ENCODE measurements around the gene NRN1L. TPM values are rescaled to one million over a fixed set of nuclear protein-coding genes. Genes with fewer than 3 reads are reported as not detected.
A peak's percentile ranks its signal among the peaks of the same experiment; 100 is the strongest.
"Not testable (repeated sequence)": the region's sequence is repeated elsewhere in the genome, so short reads cannot be mapped to it uniquely, and the experiment has no call there.

Gene NRN1L
- total RNA-seq, 2 donors from 2014 or later, result 0.60 to 1.9 TPM

GRCh38 chr16:67897231-67897630 lies 12.5 kb downstream of the NRN1L start:
- no peak overlapping the region for H3K27ac Mint-ChIP-seq
- H3K4me1 Mint-ChIP-seq (ENCODE audit: low read depth), result peaks cover 46% of the 10 kb centered on the region
- DNase-seq (no peak), ATAC-seq (replicated peaks in 1 of 2) (no peak)
- no peaks in the 10 kb centered on the region for H3K27me3 Mint-ChIP-seq (ENCODE audit: low read depth)
- H3K9me3 Mint-ChIP-seq, result no peaks in the 10 kb centered on the region
- no peak overlapping the region for H3K4me3 Mint-ChIP-seq
- peaks cover 3 to 4% of the 10 kb centered on the region in 2 donors for H3K36me3 Mint-ChIP-seq (ENCODE audit: insufficient read depth in 2 of 2)

- no peak overlapping the region for H3K27ac Mint-ChIP-seq
- DNase-seq (no peak), ATAC-seq (replicated peaks in 1 of 2) (no peak)
- no peaks in the 10 kb centered on the region for H3K9me3 Mint-ChIP-seq
- no peaks in the 10 kb centered on the region for H3K27me3 Mint-ChIP-seq (ENCODE audit: low read depth)
- H3K4me3 Mint-ChIP-seq, result no peak overlapping the region
- peaks cover 11% of the 10 kb centered on the region for H3K4me1 Mint-ChIP-seq (ENCODE audit: low read depth)
- peaks cover 0 to 4% of the 10 kb centered on the region in 2 donors for H3K36me3 Mint-ChIP-seq (ENCODE audit: insufficient read depth in 2 of 2)
These were observed 17.0 kb downstream of the NRN1L start for GRCh38 chr16:67901734-67902133.

- Mint-ChIP-seq H3K27me3 (ENCODE audit: low read depth) (no peaks in the 10 kb centered on the region), H3K4me1 (ENCODE audit: low read depth) (peaks cover 9% of the 10 kb centered on the region), H3K27ac (no peak overlapping the region), H3K36me3 (ENCODE audit: insufficient read depth in 2 of 2) (peaks cover 0 to 4% of the 10 kb centered on the region in 2 donors), H3K4me3 (no peak overlapping the region), H3K9me3 (no peaks in the 10 kb centered on the region)
- DNase-seq (no peak), ATAC-seq (replicated peaks in 1 of 2) (no peak)
These were observed 18.1 kb downstream of the NRN1L start for GRCh38 chr16:67902831-67903230.

GRCh38 chr16:67907397-67908180 lies 22.9 kb downstream of the NRN1L start:
- Mint-ChIP-seq H3K36me3 (ENCODE audit: insufficient read depth in 2 of 2) (peaks cover 0 to 2% of the 10 kb centered on the region in 2 donors), H3K9me3 (no peaks in the 10 kb centered on the region), H3K27ac (peak overlapping the region; percentile 23), H3K27me3 (ENCODE audit: low read depth) (no peaks in the 10 kb centered on the region), H3K4me1 (ENCODE audit: low read depth) (peaks cover 29% of the 10 kb centered on the region), H3K4me3 (no peak overlapping the region)
- ATAC-seq (replicated peaks in 1 of 2) (no peak), DNase-seq (no peak)

- Mint-ChIP-seq H3K4me1 (ENCODE audit: low read depth) (peaks cover 29% of the 10 kb centered on the region), H3K27me3 (ENCODE audit: low read depth) (no peaks in the 10 kb centered on the region), H3K4me3 (peak overlapping the region in 1 of 2 donors; percentile 36), H3K27ac (peak overlapping the region; percentile 0), H3K36me3 (ENCODE audit: insufficient read depth in 2 of 2) (no peaks in the 10 kb centered on the region), H3K9me3 (no peaks in the 10 kb centered on the region)
- DNase-seq (no peak), ATAC-seq (replicated peaks in 1 of 2) (no peak)
These were observed 24.5 kb downstream of the NRN1L start for GRCh38 chr16:67909056-67909742.

- Mint-ChIP-seq H3K27me3 (ENCODE audit: low read depth) (no peaks in the 10 kb centered on the region), H3K4me1 (ENCODE audit: low read depth) (peaks cover 29% of the 10 kb centered on the region), H3K9me3 (no peaks in the 10 kb centered on the region), H3K4me3 (peak overlapping the region; percentile 0 to 21), H3K27ac (peak overlapping the region; percentile 0), H3K36me3 (ENCODE audit: insufficient read depth in 2 of 2) (no peaks in the 10 kb centered on the region)
- peak; percentile 96 to 99 for ATAC-seq (replicated peaks in 1 of 2)
- DNase-seq, result peak; percentile 62 to 68
These were observed 25.5 kb downstream of the NRN1L start for GRCh38 chr16:67910158-67910557.

- DNase-seq (no peak), ATAC-seq (replicated peaks in 1 of 2) (no peak)
- H3K9me3 Mint-ChIP-seq, result no peaks in the 10 kb centered on the region
- no peaks in the 10 kb centered on the region for H3K27me3 Mint-ChIP-seq (ENCODE audit: low read depth)
- H3K4me3 Mint-ChIP-seq, result no peak overlapping the region
- peaks cover 0 to 2% of the 10 kb centered on the region in 2 donors for H3K36me3 Mint-ChIP-seq (ENCODE audit: insufficient read depth in 2 of 2)
- H3K4me1 Mint-ChIP-seq (ENCODE audit: low read depth), result peaks cover 39% of the 10 kb centered on the region
- no peak overlapping the region for H3K27ac Mint-ChIP-seq
These were observed 30.2 kb downstream of the NRN1L start for GRCh38 chr16:67914758-67915495.

GRCh38 chr16:67915496-67915769 lies 30.7 kb downstream of the NRN1L start:
- H3K4me1 Mint-ChIP-seq (ENCODE audit: low read depth), result peaks cover 34% of the 10 kb centered on the region
- H3K27ac Mint-ChIP-seq, result not testable (repeated sequence)

GRCh38 chr16:67915831-67916723 lies 31.4 kb downstream of the NRN1L start:
- no peak for ATAC-seq (replicated peaks in 1 of 2)
- Mint-ChIP-seq H3K9me3 (no peaks in the 10 kb centered on the region), H3K4me3 (no peak overlapping the region), H3K4me1 (ENCODE audit: low read depth) (peaks cover 29% of the 10 kb centered on the region), H3K27me3 (ENCODE audit: low read depth) (no peaks in the 10 kb centered on the region), H3K36me3 (ENCODE audit: insufficient read depth in 2 of 2) (peaks cover 0 to 2% of the 10 kb centered on the region in 2 donors), H3K27ac (peak overlapping the region; percentile 0)
- no peak for DNase-seq

More at GRCh38 chr16:67915496-67915769, 30.7 kb downstream of the NRN1L start:
- H3K4me3 Mint-ChIP-seq; H3K9me3 Mint-ChIP-seq; H3K36me3 Mint-ChIP-seq (ENCODE audit: insufficient read depth in 2 of 2); ATAC-seq (replicated peaks in 1 of 2); H3K27me3 Mint-ChIP-seq (ENCODE audit: low read depth); DNase-seq: not testable (repeated sequence)

- Mint-ChIP-seq H3K27ac (peak overlapping the region; percentile 83), H3K9me3 (no peaks in the 10 kb centered on the region), H3K4me3 (peak overlapping the region; percentile 38 to 45), H3K27me3 (ENCODE audit: low read depth) (no peaks in the 10 kb centered on the region), H3K4me1 (ENCODE audit: low read depth) (peaks cover 39% of the 10 kb centered on the region), H3K36me3 (ENCODE audit: insufficient read depth in 2 of 2) (peaks cover 0 to 2% of the 10 kb centered on the region in 2 donors)
- peak; percentile 28 to 32 for ATAC-seq (replicated peaks in 1 of 2)
- no peak for DNase-seq
These were observed 32.6 kb downstream of the NRN1L start for GRCh38 chr16:67917140-67917851.

GRCh38 chr16:67917852-67918236 lies 33.2 kb downstream of the NRN1L start:
- Mint-ChIP-seq H3K36me3 (ENCODE audit: insufficient read depth in 2 of 2) (peaks cover 0 to 2% of the 10 kb centered on the region in 2 donors), H3K27me3 (ENCODE audit: low read depth) (no peaks in the 10 kb centered on the region), H3K4me1 (ENCODE audit: low read depth) (peaks cover 41% of the 10 kb centered on the region), H3K27ac (peak overlapping the region; percentile 83), H3K9me3 (no peaks in the 10 kb centered on the region), H3K4me3 (peak overlapping the region; percentile 38 to 45)
- ATAC-seq (replicated peaks in 1 of 2), result peak; percentile 100
- peak; percentile 66 to 77 for DNase-seq

GRCh38 chr16:67919622-67920221 lies 35.0 kb downstream of the NRN1L start:
- H3K4me1 Mint-ChIP-seq (ENCODE audit: low read depth), result peaks cover 41% of the 10 kb centered on the region
- no peaks in the 10 kb centered on the region for H3K27me3 Mint-ChIP-seq (ENCODE audit: low read depth)
- no peak overlapping the region for H3K27ac Mint-ChIP-seq
- no peaks in the 10 kb centered on the region for H3K9me3 Mint-ChIP-seq
- peaks cover 0 to 2% of the 10 kb centered on the region in 2 donors for H3K36me3 Mint-ChIP-seq (ENCODE audit: insufficient read depth in 2 of 2)
- DNase-seq (no peak), ATAC-seq (replicated peaks in 1 of 2) (no peak)
- no peak overlapping the region for H3K4me3 Mint-ChIP-seq
